GM18519 (cell line): ENCODE measurements around the gene SOX21.

Experiments
- ATAC-seq: cut with Tn5 transposase; IDR thresholded peaks from one replicate; pipeline ENCODE4 v1.9.1; 2021; ENCODE audit warnings: mild to moderate bottlenecking, moderate library complexity; ENCODE audit not compliant: unreplicated experiment, low FRiP score

The SOX21 gene

DNA sequence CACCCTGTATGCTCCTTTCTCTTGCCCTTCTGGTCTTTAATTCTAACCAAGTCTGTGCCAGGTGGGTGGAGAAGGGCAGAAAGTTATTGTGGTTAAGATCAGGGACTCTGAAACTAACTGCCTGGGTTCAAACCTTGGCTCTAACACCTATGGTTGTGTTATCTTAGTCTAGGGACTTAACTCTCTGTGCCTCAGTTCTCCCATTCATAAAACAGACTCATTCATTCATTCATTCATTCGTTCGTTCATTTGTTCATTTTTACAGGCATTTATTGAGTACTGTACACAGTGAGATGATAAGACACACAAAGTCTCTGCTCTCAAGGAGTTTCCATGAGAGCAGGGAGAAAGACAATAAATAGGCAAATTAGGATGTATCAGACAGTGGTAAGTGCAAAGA lies 30.1 kb downstream of the SOX21 start:
- ATAC-seq = no peak

DNA sequence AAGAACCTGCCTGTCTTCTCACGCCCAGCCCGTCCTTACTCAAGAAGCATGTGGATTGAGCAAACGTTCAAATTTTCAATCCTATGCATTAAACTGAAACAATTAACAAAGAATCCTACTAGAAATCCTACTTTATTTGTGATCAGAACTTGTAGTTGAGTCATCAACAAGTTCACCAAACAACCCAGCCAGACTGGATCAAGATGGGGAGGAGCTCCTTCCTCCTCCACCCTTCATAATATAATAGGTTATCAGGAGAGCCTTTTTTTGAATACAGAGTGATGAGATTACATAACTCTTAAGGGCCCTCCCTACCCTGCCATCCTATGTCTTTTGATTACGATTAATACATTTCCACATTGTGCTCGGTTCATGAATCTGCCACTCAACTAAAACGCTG lies 32.7 kb downstream of the SOX21 start:
- ATAC-seq = no peak

GRCh38 chr13:94678845-94679244 lies 33.5 kb downstream of the SOX21 start:
- ATAC-seq = no peak

- no peak for ATAC-seq
Observed at GRCh38 chr13:94677799-94678198, 34.5 kb downstream of the SOX21 start.

DNA sequence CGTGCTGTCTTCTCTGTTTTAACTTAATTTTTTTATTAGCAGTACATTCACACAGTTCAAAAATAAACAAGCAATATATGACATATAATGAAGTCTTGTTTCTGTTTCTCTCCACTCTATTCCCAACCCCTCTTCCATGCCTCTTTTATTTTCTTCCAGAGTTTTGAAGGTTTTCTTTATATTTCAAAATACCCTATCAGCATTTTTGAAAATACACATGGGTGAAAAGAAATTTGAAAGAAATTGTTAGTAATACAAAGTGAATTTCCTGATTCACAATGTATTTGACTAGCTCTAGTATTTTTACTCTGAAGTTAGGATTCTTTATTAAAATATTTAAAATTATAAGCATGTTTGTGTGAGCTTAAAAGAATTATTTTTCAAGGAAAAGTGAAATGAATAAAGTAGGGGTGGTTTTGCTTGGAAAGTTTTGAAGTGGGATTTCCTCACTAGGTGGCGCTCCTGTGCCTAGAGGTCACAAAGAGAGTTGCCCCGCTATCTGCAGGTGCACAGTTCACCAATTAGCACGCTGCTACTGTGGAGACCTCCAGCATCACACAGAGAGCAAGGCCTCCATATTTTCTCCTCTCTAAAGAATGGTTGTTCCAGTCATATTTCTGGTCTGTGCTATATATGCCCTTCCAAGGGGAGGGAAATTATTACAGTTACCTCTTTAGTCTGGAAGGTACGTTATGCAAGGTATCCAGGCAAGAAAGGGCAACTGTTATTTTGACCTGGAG lies 37.6 kb downstream of the SOX21 start:
- peak; percentile 80 for ATAC-seq

GRCh38 chr13:94673851-94674250 lies 38.5 kb downstream of the SOX21 start:
- no peak for ATAC-seq

- ATAC-seq = no peak
Observed at GRCh38 chr13:94672400-94672799, 39.9 kb downstream of the SOX21 start.

DNA sequence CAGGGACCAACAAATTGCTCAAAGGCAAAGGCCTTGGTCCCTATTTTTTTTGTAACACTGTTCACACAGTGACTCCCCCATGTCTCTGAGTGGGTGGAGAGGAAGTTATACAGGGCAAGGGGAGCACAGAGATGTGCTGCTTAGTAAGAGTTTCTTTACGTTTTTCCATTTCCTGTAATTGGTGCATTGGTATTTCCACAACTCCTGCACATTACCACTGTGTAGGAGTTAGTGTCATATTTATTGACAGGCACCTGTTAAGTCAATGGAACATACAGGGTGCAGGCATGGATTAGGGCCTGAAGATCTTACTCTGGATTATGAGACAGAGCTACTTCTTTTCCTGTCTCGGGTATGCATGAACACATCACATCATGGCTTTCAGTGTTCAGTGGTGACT lies 45.2 kb downstream of the SOX21 start:
- peak; percentile 50 for ATAC-seq

DNA sequence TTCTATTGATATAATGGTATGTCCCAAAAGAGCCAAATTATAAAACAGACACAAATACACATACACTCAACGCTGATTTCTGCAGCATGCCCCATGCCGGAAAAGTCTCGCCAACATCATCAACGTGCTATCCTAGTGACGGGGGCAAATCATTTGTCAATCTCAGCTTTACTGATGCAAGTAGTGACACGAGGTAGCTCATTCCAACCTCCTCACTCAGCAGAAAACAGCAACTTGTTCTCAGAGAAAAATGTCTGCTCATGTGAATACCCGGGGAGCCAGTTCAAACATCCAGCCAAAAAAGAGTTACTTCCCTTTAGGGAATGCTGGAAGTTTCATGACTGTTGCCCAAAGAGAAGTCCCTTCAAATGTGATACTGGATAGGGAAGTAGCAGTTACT lies 46.3 kb downstream of the SOX21 start:
- no peak for ATAC-seq

DNA sequence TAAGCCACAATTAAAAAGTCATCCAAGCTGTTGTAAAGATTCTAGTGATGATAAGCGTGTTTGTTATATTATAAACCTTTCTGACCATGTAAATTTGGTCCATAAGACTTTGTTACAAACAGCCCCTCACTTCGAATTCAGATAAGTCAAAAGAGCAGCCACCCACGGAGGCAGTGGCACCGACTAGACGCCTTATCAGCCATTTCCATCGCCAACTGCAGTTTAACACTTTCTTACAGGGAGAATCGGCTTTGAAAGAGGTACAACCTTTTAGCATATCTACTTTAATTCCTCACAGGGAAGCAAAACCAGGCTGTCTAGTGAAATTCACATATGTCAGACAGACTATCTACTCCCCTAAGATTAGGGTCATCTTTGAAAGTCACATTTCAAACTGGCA lies 47.5 kb downstream of the SOX21 start:
- no peak for ATAC-seq

- no peak for ATAC-seq
Observed at GRCh38 chr13:94662274-94662945, 49.9 kb downstream of the SOX21 start.

GRCh38 chr13:94661406-94661805 lies 50.9 kb downstream of the SOX21 start:
- ATAC-seq = no peak

DNA sequence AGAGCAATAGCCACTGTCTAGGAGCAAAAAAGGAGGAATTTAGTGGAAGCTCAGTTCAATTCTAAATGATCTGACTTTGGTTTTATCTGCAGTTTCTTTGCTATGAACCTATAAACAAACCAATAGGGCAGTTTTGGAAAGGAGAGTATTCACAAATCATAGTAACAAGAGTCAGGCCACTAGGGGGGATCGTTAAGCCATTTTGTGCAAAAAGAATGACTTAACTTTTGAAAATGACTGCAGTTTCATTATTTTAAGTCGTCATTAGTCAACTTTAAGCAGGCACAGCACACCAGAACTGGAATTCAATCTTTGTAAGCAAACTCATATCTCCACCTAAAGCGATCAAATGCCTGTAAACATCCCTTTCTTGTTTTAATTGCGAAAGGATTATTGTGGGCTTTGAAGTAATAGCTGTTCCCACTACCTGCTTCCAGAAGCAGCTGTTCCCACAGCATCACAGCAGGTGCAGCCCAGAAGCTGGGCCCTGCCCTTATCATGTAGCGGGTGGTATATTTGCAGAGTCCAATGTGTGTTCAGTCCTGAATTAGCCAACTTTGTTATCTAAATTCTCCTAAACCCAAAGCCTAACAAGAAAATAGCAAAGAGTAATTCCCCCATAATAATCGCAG lies 51.5 kb downstream of the SOX21 start:
- ATAC-seq = no peak
